HK-2 (cell line): ENCODE measurements around the gene HDAC11.

Source experiments
- DNase-seq: peaks from one replicate; pipeline ENCODE4 v3.0.0-alpha.2; 2018; ENCODE audit not compliant: unreplicated experiment

HDAC11 gene

DNA sequence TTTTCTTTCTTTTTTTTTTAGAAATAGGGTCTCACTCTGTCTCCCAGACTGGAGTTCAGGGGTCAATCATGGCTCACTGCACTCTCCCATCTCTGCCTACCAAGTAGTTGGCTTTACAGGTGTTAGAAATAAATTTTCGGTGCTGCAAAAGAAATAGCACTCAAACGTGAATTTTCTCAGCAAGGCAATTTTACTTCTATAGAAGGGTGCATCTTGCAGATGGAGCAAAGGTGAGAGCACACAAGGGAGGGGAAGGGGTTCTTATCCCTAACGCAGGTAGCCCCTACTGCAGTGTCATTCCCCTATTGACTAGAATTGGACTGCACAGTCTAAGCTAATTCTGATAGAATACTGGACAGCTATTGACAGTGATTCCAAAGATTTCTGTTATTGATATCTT lies 62.0 kb downstream of the HDAC11 start:
- DNase-seq: no peak

DNA sequence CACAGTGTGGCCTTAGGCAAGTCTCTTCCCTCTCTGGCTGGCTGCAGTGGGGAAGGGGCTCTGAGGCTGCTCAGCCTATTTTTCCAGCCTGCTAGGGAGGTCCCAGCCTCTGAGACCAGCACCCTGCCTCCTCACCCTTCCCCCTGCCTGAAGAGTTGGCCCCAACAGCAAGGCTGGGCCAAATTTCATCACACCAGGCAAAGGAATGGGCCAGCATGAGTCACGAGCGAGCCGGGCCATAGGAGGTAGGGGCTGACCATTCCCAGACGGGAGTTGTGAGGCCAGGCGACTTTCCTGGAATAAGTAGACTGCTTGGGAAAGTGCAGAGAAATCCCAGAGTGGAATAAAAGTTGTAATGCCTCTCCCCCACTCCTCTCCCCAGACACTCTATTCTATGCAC lies 63.1 kb downstream of the HDAC11 start:
- DNase-seq: peak; percentile 22

DNA sequence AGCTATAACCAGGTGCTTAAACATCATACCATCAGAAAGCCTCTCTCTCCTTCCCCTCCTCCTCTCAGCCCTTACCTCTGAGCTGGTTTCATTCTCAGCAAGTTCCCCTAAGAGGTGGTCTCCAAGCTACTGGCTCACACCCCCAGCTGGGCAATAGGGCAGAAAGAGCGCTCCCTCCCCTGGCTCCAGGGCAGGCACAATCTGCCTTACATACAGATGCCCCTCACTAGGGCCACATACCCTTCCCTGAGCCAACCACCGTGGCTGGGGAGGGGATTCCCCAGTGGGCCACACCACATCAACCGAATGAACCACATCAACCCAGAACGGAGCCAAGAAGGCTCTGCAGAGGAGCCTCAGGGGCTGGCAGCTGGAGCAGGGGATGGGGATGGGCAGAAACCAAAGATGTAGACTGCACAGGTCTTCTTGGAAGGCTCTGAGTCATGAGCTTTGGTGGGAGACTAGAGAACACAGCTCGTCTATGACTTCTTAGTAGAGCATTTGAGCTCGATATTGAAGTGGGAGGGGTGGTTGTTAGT lies 64.3 kb downstream of the HDAC11 start:
- no peak for DNase-seq

DNA sequence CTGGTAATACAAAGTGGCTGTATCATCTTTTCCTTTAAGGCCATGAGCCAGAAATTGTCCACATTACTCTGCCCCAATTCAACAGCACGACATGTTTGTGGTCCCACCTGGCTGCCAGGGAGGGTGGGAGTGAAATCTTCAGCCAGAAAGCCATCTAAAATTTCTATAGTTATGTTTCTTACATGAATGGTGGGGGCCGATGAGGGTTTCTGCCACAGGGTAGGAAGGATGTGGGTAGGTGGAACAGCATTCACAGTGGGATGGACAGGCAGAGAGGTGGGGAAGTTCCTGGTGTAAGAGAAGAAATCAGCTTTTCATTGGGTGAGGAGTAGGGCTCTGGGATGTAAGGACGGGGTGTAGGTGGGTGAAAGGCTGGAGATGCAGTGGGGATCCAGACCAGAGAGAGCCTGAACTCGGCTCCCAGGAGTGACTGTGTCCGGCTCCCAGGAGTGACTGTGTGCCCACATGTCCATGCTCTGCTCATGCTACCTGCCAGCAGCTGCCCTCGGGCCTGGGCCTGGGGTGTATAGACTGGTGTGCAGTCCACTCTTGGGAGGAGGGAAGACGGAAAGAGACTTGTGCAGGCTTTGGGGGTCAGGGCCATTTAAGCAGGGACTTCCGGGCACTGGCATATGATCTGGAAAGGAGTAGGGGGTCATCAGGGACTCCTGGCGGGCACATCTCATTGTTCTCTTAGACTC lies 65.0 kb downstream of the HDAC11 start:
- no peak for DNase-seq

DNA sequence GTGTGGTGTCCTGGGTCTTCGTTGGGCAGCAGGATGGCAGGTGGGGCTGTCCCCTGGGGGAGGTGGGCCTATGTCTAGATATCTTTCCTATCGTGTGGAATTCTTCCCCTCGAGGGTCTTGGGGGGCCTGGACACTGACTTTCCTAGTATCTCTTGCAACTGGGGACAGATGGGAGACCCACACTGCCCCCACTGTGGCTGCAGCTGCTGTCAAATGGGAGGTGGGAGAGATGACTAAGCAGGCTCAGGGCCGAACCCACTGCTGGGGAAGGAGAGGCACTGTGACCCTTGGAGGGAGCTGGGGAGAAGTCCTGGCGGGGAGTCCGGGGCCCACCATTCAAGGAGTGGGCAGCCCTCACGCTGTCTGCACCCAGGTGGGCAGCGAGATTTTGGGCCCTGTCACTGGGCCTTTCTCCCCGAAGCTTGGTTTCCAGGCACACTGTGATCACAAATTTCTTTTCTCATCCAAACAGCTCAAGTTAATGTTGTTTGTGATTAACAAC lies 65.9 kb downstream of the HDAC11 start:
- no peak for DNase-seq

DNA sequence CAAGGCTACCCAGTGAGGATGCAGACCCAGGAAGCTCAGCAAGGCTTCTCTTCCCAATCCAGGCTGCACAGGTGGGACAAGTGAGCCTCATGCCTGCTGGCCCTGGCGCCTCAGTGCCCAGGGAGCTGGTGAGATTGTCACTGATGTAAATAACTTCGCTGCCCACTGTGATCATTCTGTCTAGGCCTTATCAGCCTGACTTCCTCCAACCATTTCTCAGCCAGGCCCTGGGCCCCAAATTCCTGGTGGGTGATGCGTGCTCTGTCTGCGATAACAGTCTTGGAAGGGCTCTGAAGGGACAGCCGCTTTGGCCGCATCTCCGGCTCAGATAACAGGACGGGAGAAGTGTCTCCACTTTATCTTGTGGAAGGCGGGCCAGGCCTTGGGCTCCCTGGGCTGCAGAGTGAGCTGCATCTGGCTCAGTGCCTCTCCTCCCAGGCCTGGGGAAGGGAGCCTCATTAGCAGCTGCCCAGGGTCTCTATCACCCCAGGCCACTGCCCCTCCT lies 66.6 kb downstream of the HDAC11 start:
- no peak for DNase-seq

DNA sequence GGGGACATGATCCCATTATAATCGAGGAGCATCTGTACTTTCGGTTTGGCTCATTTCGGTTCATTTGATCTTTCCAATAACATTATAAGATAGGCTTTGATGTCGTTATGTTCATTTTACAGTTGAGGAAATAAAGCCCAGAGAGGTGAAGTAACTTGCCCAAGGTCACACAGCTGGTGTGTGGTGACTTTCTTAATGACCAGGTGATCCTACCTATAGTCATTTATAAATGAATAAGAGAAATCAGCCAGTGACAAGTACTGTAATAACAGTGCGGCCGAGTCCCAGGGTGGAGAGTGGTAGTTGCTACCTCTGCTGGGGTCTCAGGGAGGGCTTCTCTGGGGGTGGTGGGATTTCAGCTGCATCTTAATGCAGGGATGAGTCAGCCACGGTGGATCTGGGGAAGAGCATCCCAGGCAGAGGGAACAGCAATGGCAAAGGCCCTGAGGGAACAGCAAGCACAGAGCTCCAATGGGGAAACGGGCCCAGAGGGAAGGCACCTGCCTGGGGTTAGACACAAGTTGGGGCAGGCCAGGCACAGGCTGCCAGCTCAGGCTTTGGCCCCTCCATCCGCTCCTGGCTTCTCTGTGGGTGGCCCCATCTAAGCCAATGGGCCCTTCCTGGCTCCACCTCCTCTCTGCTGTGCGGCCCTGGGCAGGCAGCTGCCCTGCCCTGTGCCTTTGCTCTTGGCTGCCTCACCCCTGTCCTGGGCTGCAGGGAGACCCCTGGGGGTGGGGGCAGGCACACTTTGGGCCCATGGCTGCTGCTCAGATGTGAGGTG lies 67.7 kb downstream of the HDAC11 start:
- no peak for DNase-seq

DNA sequence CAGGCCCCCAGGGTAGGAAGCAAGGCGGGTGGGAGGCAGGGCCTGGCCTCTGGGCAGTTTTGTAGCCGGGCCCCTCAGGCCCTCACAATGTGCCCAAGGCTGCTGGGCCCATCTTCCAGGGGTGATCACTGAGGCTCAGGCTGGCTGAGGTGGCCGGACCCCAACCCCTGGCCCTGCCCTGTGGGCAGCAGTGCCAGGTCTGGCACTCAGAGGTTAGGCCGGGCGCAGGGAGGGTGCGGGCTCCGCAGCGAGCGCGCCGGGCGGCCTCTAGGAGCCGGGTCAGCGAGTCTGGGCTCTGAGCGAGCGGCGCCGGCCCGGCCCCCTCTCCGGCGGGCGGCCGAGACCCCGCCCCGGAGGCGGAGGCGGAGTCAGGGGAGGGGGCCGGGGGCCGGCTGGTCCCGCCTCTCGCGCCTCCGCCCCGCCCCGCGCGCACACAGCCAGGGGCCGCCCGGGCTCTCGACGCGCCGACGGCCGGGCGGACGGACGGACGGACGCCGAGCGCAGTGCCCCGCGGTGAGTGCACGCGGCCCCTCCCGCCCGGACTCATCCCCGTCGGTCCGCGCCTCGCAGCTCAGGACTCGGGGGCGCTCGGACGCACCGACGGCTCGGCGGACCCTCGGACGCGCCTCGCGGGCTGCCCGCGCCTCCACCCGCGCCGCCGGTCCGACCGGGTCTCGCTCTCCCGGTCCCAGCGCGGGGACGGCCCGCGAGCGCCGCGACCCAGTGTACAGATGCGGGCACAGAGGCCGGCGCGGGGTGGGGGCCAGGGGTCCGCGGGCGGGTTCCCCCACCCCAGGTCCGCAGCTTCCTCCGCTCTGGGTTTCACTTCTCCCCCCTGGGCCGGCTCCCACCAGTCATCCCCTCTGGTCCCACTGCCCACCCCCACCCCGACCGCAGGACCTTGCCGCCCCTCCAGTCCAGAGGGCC lies 68.9 kb downstream of the HDAC11 start, which contains the start of gene FBLN2:
Gene FBLN2, plus strand, starts transcription at position 430 of the 927 bp plus-strand sequence. CDS start 21,231 bp downstream, outside the sequence.
- DNase-seq: no peak

DNA sequence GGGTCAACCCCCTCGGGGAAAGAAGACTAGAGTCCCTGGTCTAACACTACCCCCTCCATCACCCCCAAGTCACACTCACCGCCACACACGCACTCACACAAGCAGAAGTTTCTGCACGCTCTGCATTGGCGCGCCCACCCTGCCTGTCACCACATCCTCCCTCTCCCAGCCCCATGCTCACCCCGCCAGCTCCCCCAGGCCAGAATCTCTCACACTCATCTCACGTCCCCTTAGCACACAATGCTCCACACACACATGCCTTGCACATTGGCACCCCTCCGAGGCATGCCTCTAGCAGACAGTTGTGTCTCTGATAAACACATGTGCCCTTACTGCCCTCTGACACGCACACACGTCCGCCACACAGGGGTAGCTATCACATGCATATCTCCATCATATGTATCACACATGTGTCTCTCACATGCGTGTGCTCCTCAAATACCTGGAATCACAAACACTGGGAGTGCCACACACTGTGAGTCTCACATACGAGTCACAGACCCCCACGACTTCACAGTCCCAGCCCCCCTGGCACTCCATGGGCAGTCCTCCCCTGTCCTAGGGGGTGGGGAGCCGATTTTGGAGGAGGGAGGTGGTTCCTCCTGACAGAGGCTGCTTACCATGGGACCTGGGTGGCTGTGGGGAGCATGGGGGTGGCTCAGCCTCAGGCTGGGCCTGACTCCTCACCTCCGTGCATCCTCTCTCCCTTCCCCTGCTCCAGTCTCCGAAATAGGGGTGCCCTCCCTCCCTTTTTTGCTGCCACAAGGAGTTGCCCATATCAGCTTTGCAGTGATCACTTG lies 69.7 kb downstream of the HDAC11 start:
- DNase-seq: no peak

DNA sequence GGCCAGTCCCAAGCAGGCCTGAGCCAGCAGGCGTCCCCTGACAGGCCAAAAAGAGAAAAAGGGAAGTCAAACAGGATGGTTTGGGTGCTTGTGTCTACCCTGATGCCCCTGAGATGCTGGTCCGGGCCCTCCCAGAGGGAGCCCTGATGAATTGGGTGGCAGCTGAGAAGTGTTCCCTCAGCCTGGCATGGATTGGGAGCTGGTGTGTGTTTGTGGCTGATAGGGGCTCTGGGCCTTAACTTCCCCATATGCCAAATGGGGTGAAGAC lies 70.3 kb downstream of the HDAC11 start:
- no peak for DNase-seq

DNA sequence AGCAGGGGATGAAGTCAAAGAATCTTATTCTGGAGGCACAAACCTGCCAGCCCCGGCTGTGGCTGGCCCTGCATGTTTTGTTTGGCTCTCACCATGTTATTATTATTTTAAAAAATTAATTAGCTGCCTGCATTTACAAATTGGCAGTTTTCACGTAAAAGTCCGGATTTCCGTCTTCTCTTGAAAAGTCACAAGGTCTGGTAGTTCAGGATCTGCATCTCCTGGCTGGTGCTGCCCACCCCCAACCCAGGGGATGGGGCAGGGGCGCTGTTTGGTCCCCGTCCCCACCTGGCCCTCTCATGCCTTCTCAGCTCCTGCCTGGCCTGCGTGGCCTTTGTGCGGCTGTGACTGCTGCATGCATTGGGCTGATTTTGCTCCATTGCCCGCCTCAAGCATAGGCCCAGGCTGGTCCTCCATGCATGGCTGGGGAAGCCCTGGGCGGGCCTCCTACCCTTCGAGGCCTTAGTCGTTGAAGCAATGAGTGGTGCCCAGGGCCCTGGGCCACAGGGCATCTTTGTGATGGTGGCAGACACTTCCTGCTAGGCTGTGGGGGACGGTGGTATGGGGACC lies 70.8 kb downstream of the HDAC11 start:
- no peak for DNase-seq

DNA sequence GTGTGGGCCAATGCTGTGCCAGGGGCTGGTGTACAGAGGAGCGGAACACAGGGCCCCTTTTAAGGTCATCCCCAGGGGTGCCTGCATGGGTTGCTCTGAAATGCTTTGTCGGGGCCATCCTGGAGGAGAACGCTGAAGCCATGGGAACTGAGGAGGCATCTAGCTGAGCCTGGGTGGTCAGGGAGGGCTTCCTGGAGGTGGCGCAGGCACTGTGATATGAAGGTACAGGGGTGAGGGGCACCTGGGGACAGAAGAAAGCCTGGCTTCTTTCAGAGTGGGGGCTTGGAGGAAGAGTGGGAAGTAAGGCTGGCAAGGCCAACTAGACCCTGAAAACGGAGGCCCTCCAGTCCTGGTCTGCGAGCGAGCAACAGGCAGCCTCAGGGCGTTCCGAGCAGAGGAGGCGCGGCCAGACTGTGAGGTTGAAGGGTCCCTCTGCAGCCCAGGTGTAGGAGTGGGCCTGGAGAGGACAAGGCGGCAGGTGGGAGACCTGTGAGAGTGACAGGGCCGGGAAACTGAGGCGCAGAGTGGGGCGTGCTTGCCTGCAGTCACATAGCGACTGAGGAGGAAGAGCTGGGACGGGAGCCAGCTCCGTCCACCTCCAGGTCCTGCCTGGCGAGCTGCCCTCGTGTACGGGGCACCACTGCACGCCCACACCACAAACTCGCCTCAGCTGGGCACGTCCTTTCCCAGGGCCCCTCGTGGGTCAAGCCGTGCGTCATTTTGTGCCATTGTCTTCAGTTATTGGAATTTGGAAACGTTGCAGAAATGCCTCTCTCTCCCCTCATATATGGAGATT lies 72.9 kb downstream of the HDAC11 start:
- no peak for DNase-seq

DNA sequence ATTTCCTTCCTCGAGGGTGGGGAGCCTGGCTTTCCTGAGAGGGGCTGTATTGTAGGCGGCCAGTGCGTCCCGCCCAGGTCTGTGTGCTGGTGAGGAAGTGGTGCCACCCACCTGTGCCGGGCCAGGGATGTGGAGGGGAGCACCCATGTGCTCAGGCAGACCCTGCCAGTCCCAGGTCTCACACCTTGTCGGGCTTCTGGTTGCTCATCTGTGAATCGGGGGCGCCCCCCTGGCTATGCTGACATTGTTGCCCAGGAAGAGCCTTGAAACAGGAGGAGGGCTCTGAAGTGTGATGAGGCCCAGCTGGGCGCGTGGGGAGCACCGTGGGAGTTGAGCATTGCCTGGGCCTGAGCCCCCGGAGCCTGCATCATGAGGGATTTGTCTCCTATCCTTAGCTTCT lies 73.6 kb downstream of the HDAC11 start:
- no peak for DNase-seq

DNA sequence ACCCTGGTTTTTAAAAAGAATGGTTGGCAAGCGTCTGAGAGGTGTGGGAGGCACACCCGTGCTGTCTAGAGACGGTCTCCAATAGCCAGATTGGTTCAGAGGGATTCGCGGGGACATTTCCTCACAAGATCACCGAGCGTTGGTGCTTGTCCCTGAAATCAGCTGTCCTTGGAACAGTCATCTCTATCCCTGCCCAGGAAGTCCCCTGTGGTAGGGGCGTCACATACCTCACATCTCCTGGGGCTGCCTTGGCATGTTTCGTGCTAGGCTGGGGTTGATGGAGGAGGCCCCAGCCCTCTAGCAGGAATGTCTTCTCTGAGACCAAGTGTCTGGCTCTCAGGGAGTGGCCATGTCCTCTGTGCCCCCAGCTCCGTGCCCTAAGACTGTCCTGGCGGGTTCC lies 75.6 kb downstream of the HDAC11 start:
- no peak for DNase-seq
